Esophagus muscularis mucosa (tissue), 3 donors: ENCODE data around the gene IRX1.

ENCODE experiments used
- CTCF ChIP-seq, 3 experiments: fragments of 200-600 bp in 2 of 3; fragments of 450-650 bp in 1 of 3; sonication (generic) in 2 of 3; IDR thresholded peaks; one replicate each; pipeline ENCODE4 v1.5.1; 2017 to 2019; ENCODE audit warnings: antibody characterized with exemption in 3 of 3, mild to moderate bottlenecking in 2 of 3, moderate library complexity in 1 of 3
- POLR2A ChIP-seq: fragments of 450-650 bp; IDR thresholded peaks from one replicate; pipeline ENCODE4 v1.6.1; 2017; ENCODE audit warnings: antibody characterized with exemption, moderate library complexity, mild to moderate bottlenecking, low read depth
- POLR2AphosphoS5 ChIP-seq, 2 donors: sonication (generic); formaldehyde crosslinking; IDR thresholded peaks; one replicate each; pipeline ENCODE4 v1.6.1; 2017; ENCODE audit warnings: antibody characterized with exemption in 2 of 2

DNA sequence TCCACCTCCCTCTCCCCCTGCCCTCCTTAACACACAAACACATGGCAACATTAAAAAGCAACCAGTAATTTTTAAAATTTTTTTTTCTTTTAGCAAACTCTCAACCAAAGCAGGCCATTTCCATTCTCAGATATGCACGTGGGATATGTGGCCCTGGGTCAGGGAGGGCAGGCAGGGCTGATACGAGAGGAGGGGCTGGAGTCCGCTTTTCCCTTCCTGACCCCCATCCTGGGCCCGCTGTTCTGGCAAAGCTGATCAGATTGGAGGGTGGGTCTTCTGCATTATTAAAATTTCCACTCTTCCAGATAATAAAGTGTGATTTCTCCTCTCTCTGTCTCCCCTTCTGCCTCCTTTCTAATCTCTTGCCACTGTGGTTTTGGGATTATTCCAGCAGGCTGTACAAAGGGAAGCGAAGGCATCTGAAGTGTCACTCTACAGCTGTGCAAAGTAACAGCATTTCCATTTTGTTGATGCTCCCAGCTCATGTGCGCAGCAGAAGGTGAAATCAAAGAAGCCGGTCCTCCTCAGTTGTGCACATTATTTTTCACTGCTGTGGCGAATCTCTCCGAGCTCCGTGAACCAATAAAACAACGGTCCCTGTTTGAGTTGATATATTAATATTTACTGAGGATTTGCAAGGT lies 12.0 kb downstream of the IRX1 start:
- TF ChIP-seq POLR2A: no peak
- TF ChIP-seq CTCF (IDR thresholded peaks at IDR 0.05): no peak
- no peak for TF ChIP-seq POLR2AphosphoS5 (IDR thresholded peaks at IDR 0.05)
